SK-MEL-5 (cell line): ENCODE data around the gene DUSP16. TPM values are rescaled to one million over a fixed set of nuclear protein-coding genes. Genes with fewer than 3 reads are reported as not detected.

Source experiments
- DNase-seq: peaks from one replicate; pipeline ENCODE4 v3.0.0-alpha.2; 2016; ENCODE audit warnings: low read depth, low spot score
- in situ Hi-C: cut with HindIII; loops from 2 replicates; pipeline ENCODE4 v1.10.0; 2016; ENCODE audit warnings: low sequenced_read_pairs, high pct_unique_total_duplicates, low pct_unique_long_range_greater_than_20kb
- total RNA-seq: library from RNA; depleted of rRNA; stranded (reverse); fragments of >200 nt; shearing (Covaris generic); gene quantifications from 2 replicates; pipeline ENCODE4 v1.2.3, GENCODE V29; 2014

Gene DUSP16
- total RNA-seq, 1 experiment from 2014 or later = 15.1 TPM

- in situ Hi-C loops = no loop called here
- no peak for DNase-seq
Observed at GRCh38 chr12:12446786-12447185, 115.9 kb downstream of the DUSP16 start.

- in situ Hi-C loops = no loop called here
- DNase-seq = no peak
Observed at GRCh38 chr12:12445882-12446181, 116.8 kb downstream of the DUSP16 start.

GRCh38 chr12:12445165-12445881 lies 117.3 kb downstream of the DUSP16 start:
- in situ Hi-C loops = no loop called here
- no peak for DNase-seq

- in situ Hi-C loops = no loop called here
Observed at GRCh38 chr12:12443431-12443878, 119.2 kb downstream of the DUSP16 start.

GRCh38 chr12:12442548-12443071 lies 120.1 kb downstream of the DUSP16 start:
- DNase-seq = no peak
- in situ Hi-C loops = no loop called here

More at GRCh38 chr12:12443431-12443878, 119.2 kb downstream of the DUSP16 start:
- DNase-seq = no peak

GRCh38 chr12:12441843-12442461 lies 120.7 kb downstream of the DUSP16 start:
- in situ Hi-C loops = no loop called here
- DNase-seq = no peak

GRCh38 chr12:12441429-12441807 lies 121.2 kb downstream of the DUSP16 start:
- no peak for DNase-seq
- in situ Hi-C loops = no loop called here

- DNase-seq = no peak
- in situ Hi-C loops = no loop called here
Observed at GRCh38 chr12:12440784-12441428, 121.8 kb downstream of the DUSP16 start.

- in situ Hi-C loops = no loop called here
- DNase-seq = no peak
Observed at GRCh38 chr12:12439636-12440035, 123.0 kb downstream of the DUSP16 start.

GRCh38 chr12:12436831-12437345 lies 125.8 kb downstream of the DUSP16 start:
- in situ Hi-C loops = no loop called here
- no peak for DNase-seq

GRCh38 chr12:12433203-12433731 lies 129.4 kb downstream of the DUSP16 start:
- DNase-seq = no peak
- in situ Hi-C loops = no loop called here

GRCh38 chr12:12432364-12432763 lies 130.3 kb downstream of the DUSP16 start:
- DNase-seq = no peak
- in situ Hi-C loops = no loop called here

- in situ Hi-C loops = no loop called here
- DNase-seq = no peak
Observed at GRCh38 chr12:12428961-12429657, 133.6 kb downstream of the DUSP16 start.

- in situ Hi-C loops = no loop called here
- no peak for DNase-seq
Observed at GRCh38 chr12:12428047-12428446, 134.6 kb downstream of the DUSP16 start.

GRCh38 chr12:12427568-12427967 lies 135.1 kb downstream of the DUSP16 start:
- in situ Hi-C loops = no loop called here
- DNase-seq = no peak

GRCh38 chr12:12425616-12426015 lies 137.0 kb downstream of the DUSP16 start:
- DNase-seq = no peak
- in situ Hi-C loops = no loop called here

GRCh38 chr12:12425001-12425400 lies 137.7 kb downstream of the DUSP16 start:
- no peak for DNase-seq
- in situ Hi-C loops = no loop called here
